Cardiac fibroblast (primary cell): ENCODE measurements around the gene GCHFR.
A peak's percentile ranks its signal among the peaks of the same experiment; 100 is the strongest.

ENCODE experiments used
- DNase-seq, 2 donors: peaks; one replicate each; pipeline versions ENCODE4 v3.0.0 to v3.0.0-alpha.2; 2010; ENCODE audit warnings: low read depth in 2 of 2
- H3K4me3 ChIP-seq, 2 donors: replicated peaks in 1 of 2; 1 replicate in 1 of 2; 2 replicates in 1 of 2; pipeline ENCODE4 v1.5.1; 2011; ENCODE audit warnings: low read depth in 2 of 2, low read length in 2 of 2, mild to moderate bottlenecking in 2 of 2, moderate library complexity in 1 of 2
- CTCF ChIP-seq: IDR thresholded peaks from one replicate; pipeline ENCODE4 v1.5.1; 2011; ENCODE audit warnings: low read depth, mild to moderate bottlenecking, low read length, inconsistent platforms

The GCHFR gene

DNA sequence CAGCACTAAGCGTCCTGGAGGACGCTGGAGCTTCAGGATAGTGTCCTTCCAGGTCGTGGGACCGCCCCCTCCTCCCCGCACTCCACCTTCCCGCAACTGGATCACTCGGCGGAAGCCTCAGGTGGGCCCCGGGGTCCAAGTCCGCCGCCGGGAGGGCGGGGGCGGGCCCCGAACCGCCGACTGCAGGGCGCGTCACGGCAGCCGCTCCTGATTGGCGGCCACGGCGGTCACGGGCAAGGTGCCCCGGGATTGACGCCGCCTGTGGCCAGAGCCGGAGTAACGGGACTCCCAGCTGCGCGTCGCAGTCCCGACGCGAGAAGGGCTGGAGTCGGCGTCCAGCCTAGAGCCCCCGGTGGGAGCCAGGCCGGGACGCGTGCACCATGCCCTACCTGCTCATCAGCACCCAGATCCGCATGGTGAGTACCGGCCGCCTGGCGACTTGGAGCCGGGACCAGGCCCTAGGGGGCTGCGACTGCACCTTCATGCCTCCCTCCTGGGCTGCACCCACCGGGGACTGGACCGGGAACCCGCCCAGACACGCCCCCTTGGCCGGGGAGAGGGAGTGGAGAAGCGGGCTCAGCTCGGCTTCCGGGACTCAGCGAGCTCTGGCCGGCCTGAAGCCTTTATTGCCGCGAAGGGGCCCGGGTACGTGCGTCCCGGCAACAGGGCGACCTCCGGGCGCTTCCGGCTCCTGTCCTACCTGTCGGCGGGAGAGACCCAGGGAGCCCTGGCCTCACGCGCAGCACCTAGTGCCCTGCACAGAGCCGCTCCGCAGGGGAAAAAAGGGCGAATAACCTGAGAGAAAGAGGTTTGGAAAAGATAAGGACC is at the start of gene GCHFR:
TSS of gene GCHFR (plus strand) at position 268 of the 828 bp plus-strand sequence. CDS start at position 381, 113 bp downstream.
- peak within 1 kb of the TSS; percentile 46 to 59 for H3K4me3 ChIP-seq
- DNase-seq: peak; percentile 54 to 74
- TF ChIP-seq CTCF: peak; percentile 14

- DNase-seq: no peak
- no peak for TF ChIP-seq CTCF
- no peak overlapping the region for H3K4me3 ChIP-seq
These were observed 49.7 kb upstream of the GCHFR start for GRCh38 chr15:40714144-40714543.

- DNase-seq: no peak
These were observed 47.7 kb upstream of the GCHFR start for GRCh38 chr15:40716165-40716564.

GRCh38 chr15:40721701-40722100 is 42.2 kb upstream of the GCHFR start:
- H3K4me3 ChIP-seq: no peak overlapping the region
- TF ChIP-seq CTCF: no peak
- peak; percentile 22 to 38 for DNase-seq

More at GRCh38 chr15:40716165-40716564, 47.7 kb upstream of the GCHFR start:
- no peak for TF ChIP-seq CTCF
- no peak overlapping the region for H3K4me3 ChIP-seq

GRCh38 chr15:40722354-40722753 is 41.5 kb upstream of the GCHFR start:
- no peak for DNase-seq
- TF ChIP-seq CTCF: no peak
- H3K4me3 ChIP-seq: no peak overlapping the region

GRCh38 chr15:40722934-40723333 is 40.9 kb upstream of the GCHFR start:
- DNase-seq: no peak
- H3K4me3 ChIP-seq: no peak overlapping the region
- no peak for TF ChIP-seq CTCF

DNA sequence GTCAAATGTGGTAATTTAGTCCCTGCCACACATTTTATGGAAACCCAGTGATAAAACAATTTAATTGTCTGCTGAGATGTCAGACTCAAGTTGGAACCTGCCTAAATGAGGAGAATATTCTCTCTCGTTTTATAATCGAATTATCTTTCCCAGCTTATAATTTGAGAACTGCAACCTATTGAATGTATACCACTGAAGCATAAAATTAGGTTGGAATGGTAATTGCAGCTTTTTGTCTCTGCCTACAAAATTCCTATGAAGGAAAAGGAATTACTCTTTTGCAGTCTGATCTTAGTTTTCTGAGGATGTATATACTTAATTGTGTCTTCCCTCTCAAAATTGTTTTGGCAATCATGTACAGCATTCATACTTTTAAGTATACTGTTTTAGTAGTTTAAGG is 39.9 kb upstream of the GCHFR start:
- no peak overlapping the region for H3K4me3 ChIP-seq
- TF ChIP-seq CTCF: no peak
- no peak for DNase-seq
